ENCODE results near the gene TNFRSF4. TPM values are rescaled to one million over a fixed set of nuclear protein-coding genes. Genes with fewer than 3 reads are reported as not detected.

The TNFRSF4 gene
- total and polyA plus RNA-seq, 8 donors: 0.55 to 4.5 (median 2.9) TPM; not detected in 4

DNA sequence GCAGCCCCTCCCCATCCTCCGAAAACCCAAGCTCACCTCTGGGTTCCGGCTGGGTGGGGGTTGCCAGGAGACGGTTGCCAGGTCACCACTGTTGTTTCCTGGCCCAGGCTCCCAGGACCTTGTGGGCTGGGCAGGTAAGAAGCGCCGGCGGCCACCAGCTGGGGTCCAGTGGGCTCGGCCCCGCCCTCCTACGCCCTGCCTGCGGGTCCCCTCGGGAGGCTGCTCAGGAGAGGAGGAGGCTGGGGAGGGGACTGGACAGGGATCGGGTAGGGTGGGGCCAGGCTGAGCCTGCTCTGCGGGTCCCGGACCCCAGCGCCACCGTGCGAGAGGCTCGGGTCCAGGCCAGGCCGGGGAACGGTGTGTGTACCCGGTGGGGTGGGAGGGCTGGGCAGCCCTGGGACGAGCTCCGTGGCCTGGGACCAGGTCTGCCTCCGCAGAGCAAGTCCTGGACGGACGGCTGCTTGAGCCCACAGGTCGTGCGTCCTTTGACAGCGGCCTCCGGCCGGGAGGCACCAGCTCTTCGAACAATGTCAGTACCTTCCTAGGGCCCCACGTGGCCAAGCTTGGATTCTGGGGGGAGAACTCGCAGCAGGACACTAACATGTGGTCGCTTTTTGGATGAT lies 40.0 kb downstream of the TNFRSF4 start, which contains the start of gene TTLL10:
TSS of gene TTLL10 (plus strand) at position 88 of the 623 bp plus-strand sequence. CDS start 5,336 bp downstream, outside the sequence.
- Histone ChIP-seq H3K4me1 (peaks cover 5 to 32% (median 19%) of the 10 kb centered on the region in 4 donors), H3K36me3 (peaks cover 0 to 12% (median 1%) of the 10 kb centered on the region in 4 donors), H3K27ac (no peak within 1 kb of the TSS), H3K4me3 (no peak within 1 kb of the TSS), H3K27me3 (peaks cover 0 to 94% (median 26%) of the 10 kb centered on the region in 3 donors), H3K9me3 (no peaks in the 10 kb centered on the region)
- WGBS, 5 donors: 45 to 57% (median 51%) methylated on average over 18 to 35 of the region's 35 CpGs
- intact Hi-C loops (cut with DNase I; ENCODE audit: low total_unique reads): loop anchor here (5.0 to 10.0 kb wide), 2 partner anchors 51 to 52 kb away; no protein-coding TSS in a partner anchor
- TF ChIP-seq POLR2AphosphoS5 (IDR thresholded peaks at IDR 0.05) (no peak), POLR2A (IDR thresholded peaks at IDR 0.05) (no peak), EP300 (IDR thresholded peaks at IDR 0.05) (no peak)
- TF ChIP-seq, protein P1, sequence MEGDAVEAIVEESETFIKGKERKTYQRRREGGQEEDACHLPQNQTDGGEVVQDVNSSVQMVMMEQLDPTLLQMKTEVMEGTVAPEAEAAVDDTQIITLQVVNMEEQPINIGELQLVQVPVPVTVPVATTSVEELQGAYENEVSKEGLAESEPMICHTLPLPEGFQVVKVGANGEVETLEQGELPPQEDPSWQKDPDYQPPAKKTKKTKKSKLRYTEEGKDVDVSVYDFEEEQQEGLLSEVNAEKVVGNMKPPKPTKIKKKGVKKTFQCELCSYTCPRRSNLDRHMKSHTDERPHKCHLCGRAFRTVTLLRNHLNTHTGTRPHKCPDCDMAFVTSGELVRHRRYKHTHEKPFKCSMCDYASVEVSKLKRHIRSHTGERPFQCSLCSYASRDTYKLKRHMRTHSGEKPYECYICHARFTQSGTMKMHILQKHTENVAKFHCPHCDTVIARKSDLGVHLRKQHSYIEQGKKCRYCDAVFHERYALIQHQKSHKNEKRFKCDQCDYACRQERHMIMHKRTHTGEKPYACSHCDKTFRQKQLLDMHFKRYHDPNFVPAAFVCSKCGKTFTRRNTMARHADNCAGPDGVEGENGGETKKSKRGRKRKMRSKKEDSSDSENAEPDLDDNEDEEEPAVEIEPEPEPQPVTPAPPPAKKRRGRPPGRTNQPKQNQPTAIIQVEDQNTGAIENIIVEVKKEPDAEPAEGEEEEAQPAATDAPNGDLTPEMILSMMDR (IDR thresholded peaks at IDR 0.05): no peak
- peak in 1 of 2 donors; percentile 80 for DNase-seq

DNA sequence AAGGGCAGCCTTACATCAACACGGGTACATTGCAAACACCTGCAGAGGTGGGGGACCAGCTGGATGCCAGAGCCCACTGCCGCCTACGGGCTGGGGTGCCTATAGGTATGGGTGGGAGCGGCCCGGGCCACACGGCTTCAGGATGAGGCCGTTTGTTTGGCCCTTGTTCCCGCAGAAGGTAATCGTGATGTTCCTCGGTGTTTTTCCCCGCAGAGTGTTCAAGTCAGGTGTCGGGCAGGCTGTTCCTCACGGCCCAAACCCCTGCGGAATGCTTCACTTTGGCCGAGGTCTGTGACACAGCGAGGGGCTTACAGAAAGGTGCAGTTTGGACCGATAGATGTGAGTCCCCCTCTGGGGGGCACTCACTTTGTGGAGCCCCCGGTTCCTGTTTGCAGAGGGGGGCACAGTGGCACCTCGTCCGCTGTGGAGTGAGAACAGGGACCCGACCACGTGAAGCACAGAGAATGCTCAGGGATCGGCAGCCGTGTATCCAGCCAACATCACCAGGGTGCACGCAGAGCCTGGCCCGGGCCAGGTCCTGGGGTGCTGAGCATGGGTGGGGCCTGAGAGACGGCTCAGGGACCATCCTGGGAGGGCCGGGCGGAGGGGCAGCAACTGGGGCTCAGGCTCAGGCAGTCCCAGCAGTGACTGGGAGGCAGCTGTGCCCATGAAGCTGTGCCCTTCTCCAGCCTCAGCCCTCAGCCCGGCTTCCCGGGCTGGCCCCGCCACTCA lies 40.7 kb downstream of the TNFRSF4 start:
- peaks cover 0 to 17% (median 3%) of the 10 kb centered on the region in 4 donors for H3K36me3 ChIP-seq
- peaks cover 0 to 95% (median 26%) of the 10 kb centered on the region in 3 donors for H3K27me3 ChIP-seq
- 46 to 55% (median 52%) methylated on average over 29 to 32 of the region's 32 CpGs for WGBS, 5 donors
- no peak overlapping the region for H3K27ac ChIP-seq
- TF ChIP-seq POLR2AphosphoS5 (IDR thresholded peaks at IDR 0.05) (no peak), EP300 (IDR thresholded peaks at IDR 0.05) (no peak), POLR2A (IDR thresholded peaks at IDR 0.05) (no peak)
- TF ChIP-seq, protein P1 (IDR thresholded peaks at IDR 0.05): no peak
- intact Hi-C loops (cut with DNase I; ENCODE audit: low total_unique reads): loop anchor here (5.0 to 10.0 kb wide), 2 partner anchors 51 to 52 kb away; no protein-coding TSS in a partner anchor
- no peaks in the 10 kb centered on the region for H3K9me3 ChIP-seq
- H3K4me1 ChIP-seq: peaks cover 5 to 39% (median 26%) of the 10 kb centered on the region in 4 donors
- no peak overlapping the region for H3K4me3 ChIP-seq
- DNase-seq: no peak

DNA sequence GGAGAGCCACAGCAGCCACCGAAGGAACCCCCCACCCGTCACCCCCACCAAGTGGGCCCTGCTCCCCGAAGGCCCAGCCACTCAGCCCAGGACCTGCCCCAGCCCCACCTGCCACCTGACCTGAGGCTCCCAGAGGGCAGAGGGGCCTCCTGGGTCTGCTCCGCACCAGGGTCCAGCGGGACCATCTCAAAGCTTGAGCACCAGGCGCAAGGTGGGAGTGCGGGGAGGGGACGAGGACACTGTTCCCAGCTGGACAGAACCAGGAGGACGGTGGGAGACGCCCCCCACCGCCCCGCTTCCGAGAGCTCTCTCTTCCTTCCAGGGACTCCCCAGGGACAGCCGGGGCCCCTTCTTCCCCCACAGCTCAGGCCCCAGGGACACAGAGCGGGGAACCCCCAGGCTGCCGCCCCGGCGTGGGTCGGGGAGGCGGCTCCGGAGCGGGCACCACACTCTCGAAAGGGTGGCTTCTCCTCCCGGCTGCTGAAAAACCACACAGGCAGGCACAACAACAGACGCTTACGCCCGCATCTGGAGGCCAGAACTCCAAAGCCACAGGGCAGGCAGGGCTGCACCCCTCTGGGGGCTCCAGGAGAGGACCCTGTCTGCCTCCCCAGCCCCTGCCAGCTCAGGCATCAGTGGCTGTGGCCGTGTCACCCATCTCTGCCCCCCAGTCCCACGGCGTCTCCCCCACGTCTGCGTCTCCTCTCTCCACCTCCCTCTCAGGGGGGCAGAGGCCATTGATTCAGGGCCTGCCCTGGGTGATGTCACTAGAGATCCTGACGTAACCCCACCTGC lies 42.2 kb downstream of the TNFRSF4 start:
- intact Hi-C loops (cut with DNase I; ENCODE audit: low total_unique reads): loop anchor here (5.0 to 10.0 kb wide), 2 partner anchors 49 to 53 kb away; no protein-coding TSS in a partner anchor
- DNase-seq: peak in 1 of 2 donors; percentile 25
- Histone ChIP-seq H3K4me3 (no peak overlapping the region), H3K27ac (peak overlapping the region in 3 of 5 donors; percentile 9 to 62 (median 20)), H3K27me3 (peaks cover 3 to 95% (median 33%) of the 10 kb centered on the region in 3 donors), H3K4me1 (peaks cover 6 to 54% (median 40%) of the 10 kb centered on the region in 4 donors), H3K9me3 (no peaks in the 10 kb centered on the region), H3K36me3 (peaks cover 0 to 17% (median 3%) of the 10 kb centered on the region in 4 donors)
- WGBS, 5 donors: 60 to 73% (median 64%) methylated on average over 21 to 33 of the region's 33 CpGs
- TF ChIP-seq POLR2A (IDR thresholded peaks at IDR 0.05): no peak
- TF ChIP-seq POLR2AphosphoS5 (IDR thresholded peaks at IDR 0.05): no peak
- no peak for TF ChIP-seq EP300 (IDR thresholded peaks at IDR 0.05)
- TF ChIP-seq, protein P1 (IDR thresholded peaks at IDR 0.05): no peak
